CD14-positive monocyte (primary cell): ENCODE results near the gene ABCC11. TPM values are rescaled to one million over a fixed set of nuclear protein-coding genes. Genes with fewer than 3 reads are reported as not detected.

ENCODE experiments used
- DNase-seq, 3 donors: peaks; one replicate each; pipeline ENCODE4 v3.0.0-alpha.2; 2011 to 2022
- H2AFZ ChIP-seq: 2 replicates; pipeline ENCODE4 v1.6.0; 2012; ENCODE audit warnings: mild to moderate bottlenecking, low read depth, low read length, inconsistent platforms; ENCODE audit not compliant: insufficient read depth, poor library complexity, severe bottlenecking
- H3K27ac ChIP-seq, 2 donors: 1 replicate in 1 of 2; 2 replicates in 1 of 2; pipeline ENCODE4 v1.5.1; 2012 to 2013; ENCODE audit warnings: low read length in 2 of 2, control low read depth in 1 of 2, inconsistent platforms in 1 of 2, low read depth in 1 of 2, mild to moderate bottlenecking in 1 of 2
- H3K27me3 ChIP-seq, 2 donors: one replicate each; pipeline versions ENCODE4 v1.6.0 to v1.6.1; 2011 to 2013; ENCODE audit warnings: low read length in 2 of 2; ENCODE audit not compliant: control insufficient read depth in 2 of 2, insufficient read depth in 2 of 2
- H3K36me3 ChIP-seq, 2 donors: replicated peaks in 1 of 2; 1 replicate in 1 of 2; 2 replicates in 1 of 2; pipeline versions ENCODE4 v1.5.1 to v1.6.1; 2012 to 2013; ENCODE audit warnings: low read length in 2 of 2, control low read depth in 1 of 2, inconsistent platforms in 1 of 2, mild to moderate bottlenecking in 1 of 2; ENCODE audit not compliant: insufficient read depth in 2 of 2, control insufficient read depth in 1 of 2
- H3K4me1 ChIP-seq, 2 donors: 1 replicate in 1 of 2; 2 replicates in 1 of 2; pipeline versions ENCODE4 v1.5.1 to v1.6.1; 2012 to 2013; ENCODE audit warnings: low read length in 2 of 2, control low read depth in 1 of 2, inconsistent platforms in 1 of 2, mild to moderate bottlenecking in 1 of 2, moderate library complexity in 1 of 2; ENCODE audit not compliant: insufficient read depth in 2 of 2, control insufficient read depth in 1 of 2
- H3K4me2 ChIP-seq: replicated peaks from 2 replicates; pipeline ENCODE3; 2012; ENCODE audit warnings: low read length, moderate library complexity, mild to moderate bottlenecking; ENCODE audit not compliant: poor library complexity, severe bottlenecking; ENCODE audit errors: extremely low read depth
- H3K4me3 ChIP-seq, 3 experiments: fragments of 200-600 bp in 1 of 3; sonication (generic) in 1 of 3; replicated peaks in 1 of 3; 1 replicate in 2 of 3; 2 replicates in 1 of 3; pipeline ENCODE4 v1.5.1; 2011 to 2013; ENCODE audit warnings: low read length in 3 of 3, mild to moderate bottlenecking in 3 of 3, control low read depth in 2 of 3, low read depth in 2 of 3, inconsistent platforms in 1 of 3, moderate library complexity in 1 of 3
- H3K79me2 ChIP-seq: 2 replicates; pipeline ENCODE4 v1.6.0; 2012; ENCODE audit warnings: mild to moderate bottlenecking, control low read depth, inconsistent platforms, low read length, moderate library complexity; ENCODE audit not compliant: insufficient read depth
- H3K9ac ChIP-seq: 2 replicates; pipeline ENCODE4 v1.6.0; 2017; ENCODE audit warnings: low read length, mild to moderate bottlenecking; ENCODE audit not compliant: insufficient read depth, poor library complexity, severe bottlenecking
- H3K9me3 ChIP-seq, 2 donors: replicated peaks in 1 of 2; 1 replicate in 1 of 2; 2 replicates in 1 of 2; pipeline versions ENCODE4 v1.5.1 to v1.6.1; 2012 to 2013; ENCODE audit warnings: low read length in 2 of 2, control low read depth in 1 of 2; ENCODE audit not compliant: control insufficient read depth in 1 of 2, insufficient read depth in 1 of 2
- H4K20me1 ChIP-seq: 2 replicates; pipeline ENCODE4 v1.6.0; 2012; ENCODE audit warnings: mild to moderate bottlenecking, low read length, control low read depth, moderate library complexity; ENCODE audit not compliant: insufficient read depth
- H3K27ac Mint-ChIP-seq, 7 donors: one replicate each; pipeline ENCODE4 v1.8.0; 2020; ENCODE audit warnings: mild to moderate bottlenecking in 7 of 7, mixed read lengths in 7 of 7, moderate library complexity in 6 of 7, inconsistent platforms in 2 of 7
- H3K27me3 Mint-ChIP-seq, 3 donors: one replicate each; pipeline ENCODE4 v1.8.0; 2021 to 2022; ENCODE audit warnings: low read depth in 3 of 3, mild to moderate bottlenecking in 3 of 3, mixed read lengths in 3 of 3, moderate library complexity in 3 of 3, inconsistent platforms in 1 of 3
- H3K36me3 Mint-ChIP-seq, 2 donors: one replicate each; pipeline ENCODE4 v1.8.0; 2020; ENCODE audit warnings: mixed read lengths in 2 of 2, inconsistent platforms in 1 of 2, mild to moderate bottlenecking in 1 of 2
- H3K4me1 Mint-ChIP-seq: one replicate; pipeline ENCODE4 v1.8.0; 2020; ENCODE audit warnings: mild to moderate bottlenecking, mixed read lengths
- H3K4me3 Mint-ChIP-seq, 2 donors: one replicate each; pipeline ENCODE4 v1.8.0; 2020; ENCODE audit warnings: mild to moderate bottlenecking in 2 of 2, mixed read lengths in 2 of 2, moderate library complexity in 1 of 2
- H3K9me3 Mint-ChIP-seq, 7 donors: one replicate each; pipeline ENCODE4 v1.8.0; 2020 to 2022; ENCODE audit warnings: mixed read lengths in 7 of 7, mild to moderate bottlenecking in 6 of 7, moderate library complexity in 6 of 7, inconsistent platforms in 2 of 7
- WGBS: methylation state at CpG from one replicate; pipeline ENCODE4 v1.1.5; 2013; ENCODE audit warnings: missing lambda C conversion rate; ENCODE audit not compliant: insufficient coverage; 5-methylcytosine and 5-hydroxymethylcytosine counted together
- intact Hi-C, 2 donors: fragments of 100-400 bp; cut with micrococcal nuclease; formaldehyde crosslinking; loops; one replicate each; pipeline versions ENCODE4 v1.15.0 to v1.15.1; 2023
- polyA plus RNA-seq, 3 donors: library from polyadenylated mRNA; depleted of rRNA in 1 of 3; unstranded in 2 of 3; stranded (reverse) in 1 of 3; fragments of 300-500 nt in 2 of 3; fragments of >200 nt in 1 of 3; fragmentation: Illumina TruSeq in 2 of 3; gene quantifications; 1 replicate in 2 of 3; 2 replicates in 1 of 3; pipeline ENCODE4 v1.2.3, GENCODE V29; 2012 to 2021
- TF ChIP-seq, protein P1 (sequence below): fragments of 200-600 bp; IDR thresholded peaks from one replicate; pipeline ENCODE4 v1.8.0; 2022; ENCODE audit warnings: antibody characterized with exemption, mild to moderate bottlenecking

The ABCC11 gene
- polyA plus RNA-seq, 3 donors = 0.03 TPM; not detected in 2

DNA sequence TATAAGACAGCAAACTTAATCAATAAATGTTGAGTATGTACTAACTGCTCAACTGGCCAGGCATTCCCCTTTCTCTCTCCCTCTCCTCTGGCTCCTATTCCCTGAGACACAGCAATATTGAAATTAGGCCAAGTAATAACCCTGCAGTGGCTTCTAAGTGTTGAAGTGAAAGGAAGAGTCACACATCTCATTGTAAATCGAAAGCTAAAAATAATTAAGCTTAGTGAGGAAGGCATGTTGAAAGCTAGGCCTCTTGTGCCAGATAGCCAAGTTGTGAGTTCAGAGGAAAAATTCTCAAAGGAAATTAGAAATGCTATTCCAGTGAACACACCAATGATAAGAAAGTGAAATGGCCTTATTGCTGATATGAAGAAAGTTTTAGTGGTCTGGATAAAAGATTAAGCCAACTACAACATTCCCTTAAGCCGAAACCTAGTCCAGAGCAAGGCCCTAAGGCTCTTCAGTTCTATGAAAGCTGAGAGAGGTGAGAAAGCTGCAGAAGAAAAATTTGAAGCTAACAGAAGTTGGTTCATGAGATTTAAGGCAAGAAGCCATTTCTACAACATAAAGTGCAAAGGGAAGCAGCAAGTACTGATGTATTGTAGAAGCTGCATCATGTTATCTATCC, 35.4 kb upstream of the ABCC11 start:
- H3K36me3 Mint-ChIP-seq = peaks cover 71 to 72% of the 10 kb centered on the region in 2 donors
- H3K27me3 Mint-ChIP-seq = no peaks in the 10 kb centered on the region
- H3K9ac ChIP-seq = no peak overlapping the region
- intact Hi-C loops = no loop called here
- peaks cover 12 to 20% (median 14%) of the 10 kb centered on the region in 7 donors for H3K9me3 Mint-ChIP-seq
- H3K79me2 ChIP-seq = no peaks in the 10 kb centered on the region
- peaks cover 0 to 2% of the 10 kb centered on the region in 2 donors for H3K4me1 ChIP-seq
- TF ChIP-seq, protein P1, sequence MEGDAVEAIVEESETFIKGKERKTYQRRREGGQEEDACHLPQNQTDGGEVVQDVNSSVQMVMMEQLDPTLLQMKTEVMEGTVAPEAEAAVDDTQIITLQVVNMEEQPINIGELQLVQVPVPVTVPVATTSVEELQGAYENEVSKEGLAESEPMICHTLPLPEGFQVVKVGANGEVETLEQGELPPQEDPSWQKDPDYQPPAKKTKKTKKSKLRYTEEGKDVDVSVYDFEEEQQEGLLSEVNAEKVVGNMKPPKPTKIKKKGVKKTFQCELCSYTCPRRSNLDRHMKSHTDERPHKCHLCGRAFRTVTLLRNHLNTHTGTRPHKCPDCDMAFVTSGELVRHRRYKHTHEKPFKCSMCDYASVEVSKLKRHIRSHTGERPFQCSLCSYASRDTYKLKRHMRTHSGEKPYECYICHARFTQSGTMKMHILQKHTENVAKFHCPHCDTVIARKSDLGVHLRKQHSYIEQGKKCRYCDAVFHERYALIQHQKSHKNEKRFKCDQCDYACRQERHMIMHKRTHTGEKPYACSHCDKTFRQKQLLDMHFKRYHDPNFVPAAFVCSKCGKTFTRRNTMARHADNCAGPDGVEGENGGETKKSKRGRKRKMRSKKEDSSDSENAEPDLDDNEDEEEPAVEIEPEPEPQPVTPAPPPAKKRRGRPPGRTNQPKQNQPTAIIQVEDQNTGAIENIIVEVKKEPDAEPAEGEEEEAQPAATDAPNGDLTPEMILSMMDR = no peak
- H3K4me3 ChIP-seq = no peak overlapping the region
- H3K4me1 Mint-ChIP-seq = peaks cover 11% of the 10 kb centered on the region
- DNase-seq = no peak
- H3K36me3 ChIP-seq = peaks cover 34 to 89% of the 10 kb centered on the region in 2 donors
- WGBS = 100% methylated on average over 1 of the region's 2 CpGs
- no peak overlapping the region for H2AFZ ChIP-seq
- H3K27ac Mint-ChIP-seq = peak overlapping the region in 1 of 7 donors; percentile 1
- peaks cover 0 to 6% of the 10 kb centered on the region in 2 donors for H3K9me3 ChIP-seq
- H3K4me3 Mint-ChIP-seq = no peak overlapping the region
- H3K4me2 ChIP-seq = no peak overlapping the region
- no peak overlapping the region for H3K27ac ChIP-seq
- H4K20me1 ChIP-seq = no peaks in the 10 kb centered on the region
- H3K27me3 ChIP-seq = no peaks in the 10 kb centered on the region

DNA sequence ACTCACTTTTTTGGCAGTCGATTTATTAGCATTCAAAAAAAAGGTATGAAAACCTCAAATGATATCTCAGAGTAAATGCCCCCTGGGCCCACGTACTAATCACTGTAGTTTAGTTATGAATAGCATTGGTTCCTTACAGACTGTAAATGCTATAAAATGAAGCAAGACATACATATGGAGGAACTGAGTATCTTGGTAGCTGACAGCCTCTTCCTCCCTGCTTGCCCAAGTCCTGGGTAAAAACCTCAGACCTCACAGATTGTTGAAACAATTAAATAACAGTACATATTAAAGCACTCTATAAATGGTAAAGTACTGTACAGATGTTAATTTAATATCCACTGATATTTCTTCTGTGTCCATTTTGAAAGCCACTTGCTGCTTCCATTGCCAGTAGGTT, 33.2 kb upstream of the ABCC11 start:
- TF ChIP-seq, protein P1 = no peak
- Histone ChIP-seq H3K36me3 (peaks cover 24 to 89% of the 10 kb centered on the region in 2 donors), H2AFZ (no peak overlapping the region), H3K27me3 (no peaks in the 10 kb centered on the region), H4K20me1 (no peaks in the 10 kb centered on the region), H3K4me3 (no peak overlapping the region), H3K4me1 (peaks cover 0 to 2% of the 10 kb centered on the region in 2 donors), H3K9me3 (no peaks in the 10 kb centered on the region), H3K9ac (no peak overlapping the region), H3K79me2 (no peaks in the 10 kb centered on the region), H3K27ac (peak overlapping the region in 1 of 2 donors; percentile 60), H3K4me2 (no peak overlapping the region)
- Mint-ChIP-seq H3K4me3 (no peak overlapping the region), H3K36me3 (peaks cover 67 to 69% of the 10 kb centered on the region in 2 donors), H3K9me3 (peaks cover 0 to 5% (median 2%) of the 10 kb centered on the region in 7 donors), H3K27me3 (no peaks in the 10 kb centered on the region), H3K4me1 (peaks cover 11% of the 10 kb centered on the region), H3K27ac (peak overlapping the region in 3 of 7 donors; percentile 25 to 58 (median 33))
- no peak for DNase-seq
- intact Hi-C loops = no loop called here
- WGBS = no CpG with 5 or more reads among the region's 2 CpGs
